Left renal pelvis (tissue), 4 donors: ENCODE data around the gene DSCAM. TPM values are rescaled to one million over a fixed set of nuclear protein-coding genes. Genes with fewer than 3 reads are reported as not detected.
A peak's percentile ranks its signal among the peaks of the same experiment; 100 is the strongest.

Source experiments
- DNase-seq, 4 donors: peaks; one replicate each; pipeline ENCODE4 v3.0.0-alpha.2; 2013; ENCODE audit warnings: low read depth in 4 of 4, low spot score in 3 of 4
- polyA plus RNA-seq, 4 donors: library from polyadenylated mRNA; unstranded; fragments of 120-200 nt; gene quantifications; one replicate each; pipeline ENCODE4 v1.2.1, GENCODE V29; 2013; ENCODE audit not compliant: insufficient read length in 4 of 4

DSCAM gene
- polyA plus RNA-seq, 4 donors = 0.06 to 0.14 (median 0.09) TPM

- DNase-seq = no peak
Observed at GRCh38 chr21:40792691-40793456, 54.1 kb downstream of the DSCAM start.

GRCh38 chr21:40788635-40789034 lies 58.3 kb downstream of the DSCAM start:
- no peak for DNase-seq

GRCh38 chr21:40783404-40783803 lies 63.6 kb downstream of the DSCAM start:
- no peak for DNase-seq

- DNase-seq = no peak
Observed at GRCh38 chr21:40770435-40771055, 76.4 kb downstream of the DSCAM start.

GRCh38 chr21:40769231-40769630 lies 77.7 kb downstream of the DSCAM start:
- DNase-seq = no peak

- no peak for DNase-seq
Observed at GRCh38 chr21:40768056-40768455, 78.9 kb downstream of the DSCAM start.

GRCh38 chr21:40766381-40766780 lies 80.6 kb downstream of the DSCAM start:
- DNase-seq = no peak

- DNase-seq = no peak
Observed at GRCh38 chr21:40765811-40766210, 81.1 kb downstream of the DSCAM start.

GRCh38 chr21:40760821-40761220 lies 86.1 kb downstream of the DSCAM start:
- DNase-seq = no peak

- no peak for DNase-seq
Observed at GRCh38 chr21:40759061-40759460, 87.9 kb downstream of the DSCAM start.

GRCh38 chr21:40757366-40757765 lies 89.6 kb downstream of the DSCAM start:
- DNase-seq = no peak

GRCh38 chr21:40754466-40754865 lies 92.5 kb downstream of the DSCAM start:
- no peak for DNase-seq

- DNase-seq = no peak
Observed at GRCh38 chr21:40753756-40754155, 93.2 kb downstream of the DSCAM start.

GRCh38 chr21:40752125-40752524 lies 94.8 kb downstream of the DSCAM start:
- DNase-seq = peak in 1 of 4 donors; percentile 19

GRCh38 chr21:40751221-40751620 lies 95.7 kb downstream of the DSCAM start:
- no peak for DNase-seq

- no peak for DNase-seq
Observed at GRCh38 chr21:40736145-40736544, 110.8 kb downstream of the DSCAM start.

- no peak for DNase-seq
Observed at GRCh38 chr21:40733024-40733397, 113.9 kb downstream of the DSCAM start.

GRCh38 chr21:40732253-40733023 lies 114.5 kb downstream of the DSCAM start:
- no peak for DNase-seq

GRCh38 chr21:40731206-40731605 lies 115.8 kb downstream of the DSCAM start:
- DNase-seq = no peak

GRCh38 chr21:40730426-40730800 lies 116.5 kb downstream of the DSCAM start:
- no peak for DNase-seq

- DNase-seq = no peak
Observed at GRCh38 chr21:40729761-40730425, 117.1 kb downstream of the DSCAM start.
